GM23338 (cell line): ENCODE results near the gene DUS2. TPM values are rescaled to one million over a fixed set of nuclear protein-coding genes. Genes with fewer than 3 reads are reported as not detected.
A peak's percentile ranks its signal among the peaks of the same experiment; 100 is the strongest.

Experiments
- ATAC-seq: fragments of 200-7000 bp; cut with Tn5 transposase; 3 replicates; pipeline ENCODE4 v1.9.1; 2020
- DNase-seq: peaks from one replicate; pipeline ENCODE4 v3.0.0-alpha.2; 2015; ENCODE audit warnings: low spot score
- H2AFZ ChIP-seq: fragments of 200-600 bp; sonication (generic); 2 replicates; pipeline ENCODE4 v1.8.0; 2016; ENCODE audit warnings: antibody characterized with exemption, mild to moderate bottlenecking, moderate library complexity
- H3F3A ChIP-seq: fragments of 200-600 bp; sonication (generic); replicated peaks from 2 replicates; pipeline ENCODE4 v1.8.0; 2017; ENCODE audit warnings: antibody characterized with exemption, mixed run types, low read depth
- H3K27ac ChIP-seq: fragments of 200-600 bp; sonication (generic); 2 replicates; pipeline ENCODE4 v1.6.1; 2016; ENCODE audit warnings: low read depth
- H3K27me3 ChIP-seq: fragments of 200-600 bp; sonication (generic); 2 replicates; pipeline ENCODE4 v1.8.0; 2016; ENCODE audit warnings: mild to moderate bottlenecking, mixed run types, moderate library complexity; ENCODE audit not compliant: insufficient read depth
- H3K36me3 ChIP-seq: fragments of 200-600 bp; sonication (generic); 2 replicates; pipeline ENCODE4 v1.8.0; 2016; ENCODE audit warnings: mild to moderate bottlenecking; ENCODE audit not compliant: insufficient read depth
- H3K4me1 ChIP-seq: fragments of 200-600 bp; sonication (generic); 2 replicates; pipeline ENCODE4 v1.8.0; 2016; ENCODE audit warnings: mild to moderate bottlenecking, moderate library complexity; ENCODE audit not compliant: insufficient read depth
- H3K4me2 ChIP-seq: fragments of 200-600 bp; sonication (generic); 2 replicates; pipeline ENCODE4 v1.7.1; 2017; ENCODE audit warnings: mixed run types
- H3K4me3 ChIP-seq: fragments of 200-600 bp; sonication (generic); 2 replicates; pipeline ENCODE4 v1.6.1; 2016; ENCODE audit warnings: mixed run types
- H3K79me2 ChIP-seq: fragments of 200-600 bp; sonication (generic); replicated peaks from 2 replicates; pipeline ENCODE4 v1.8.0; 2017; ENCODE audit warnings: mild to moderate bottlenecking; ENCODE audit not compliant: insufficient read depth
- H3K9me2 ChIP-seq: fragments of 200-600 bp; sonication (generic); 2 replicates; pipeline ENCODE4 v1.8.0; 2017; ENCODE audit not compliant: insufficient read depth
- H4K20me1 ChIP-seq: fragments of 200-600 bp; sonication (generic); replicated peaks from 2 replicates; pipeline ENCODE4 v1.8.0; 2017; ENCODE audit warnings: mild to moderate bottlenecking; ENCODE audit not compliant: insufficient read depth
- H3K27ac Mint-ChIP-seq: 2 replicates; pipeline ENCODE4 v1.8.0; 2020; ENCODE audit warnings: inconsistent platforms, mild to moderate bottlenecking, moderate library complexity, mixed read lengths
- H3K27me3 Mint-ChIP-seq: 3 replicates; pipeline ENCODE4 v1.8.0; 2022; ENCODE audit warnings: low read depth, mild to moderate bottlenecking, moderate library complexity, mixed read lengths, inconsistent platforms; ENCODE audit not compliant: insufficient read depth, poor library complexity
- H3K36me3 Mint-ChIP-seq: 3 replicates; pipeline ENCODE4 v1.8.0; 2021; ENCODE audit warnings: low read depth, mild to moderate bottlenecking, inconsistent platforms, moderate library complexity, mixed read lengths
- H3K4me1 Mint-ChIP-seq: 3 replicates; pipeline ENCODE4 v1.8.0; 2020; ENCODE audit warnings: mild to moderate bottlenecking, inconsistent platforms, mixed read lengths
- H3K4me3 Mint-ChIP-seq: 3 replicates; pipeline ENCODE4 v1.8.0; 2021; ENCODE audit warnings: moderate library complexity, mild to moderate bottlenecking, inconsistent platforms, mixed read lengths
- H3K9me3 Mint-ChIP-seq: 3 replicates; pipeline ENCODE4 v1.8.0; 2020; ENCODE audit warnings: moderate library complexity, mild to moderate bottlenecking, inconsistent platforms, mixed read lengths
- CREB1 ChIP-seq: fragments of 250-450 bp; sonication (Bioruptor Pico); IDR thresholded peaks from 2 replicates; pipeline ENCODE4 v1.5.0; 2020; ENCODE audit warnings: low read depth, mild to moderate bottlenecking, moderate library complexity
- EZH2 ChIP-seq: fragments of 200-600 bp; sonication (generic); IDR thresholded peaks from one replicate; pipeline ENCODE4 v1.8.0; 2017; ENCODE audit warnings: antibody characterized with exemption, mild to moderate bottlenecking, low read depth; ENCODE audit not compliant: unreplicated experiment
- EZH2phosphoT487 ChIP-seq: fragments of 200-600 bp; sonication (generic); IDR thresholded peaks from one replicate; pipeline ENCODE4 v1.8.1; 2018; ENCODE audit warnings: antibody characterized with exemption; ENCODE audit not compliant: unreplicated experiment
- JUNB ChIP-seq: IDR thresholded peaks from one replicate; pipeline ENCODE4 v1.6.1; 2016; ENCODE audit warnings: antibody characterized with exemption; ENCODE audit not compliant: unreplicated experiment
- NANOG ChIP-seq: IDR thresholded peaks from 2 replicates; pipeline ENCODE4 v1.6.1; 2016; ENCODE audit warnings: antibody characterized with exemption, borderline replicate concordance
- STAT1 ChIP-seq: IDR thresholded peaks from one replicate; pipeline ENCODE4 v1.6.1; 2016; ENCODE audit warnings: antibody characterized with exemption; ENCODE audit not compliant: unreplicated experiment
- ZNF114 ChIP-seq: fragments of 250-450 bp; sonication (Bioruptor Pico); IDR thresholded peaks from 2 replicates; pipeline ENCODE4 v1.5.0; 2020; ENCODE audit warnings: mild to moderate bottlenecking, moderate library complexity
- ZNF331 ChIP-seq: fragments of 250-450 bp; sonication (Bioruptor Pico); IDR thresholded peaks from 2 replicates; pipeline ENCODE4 v1.5.0; 2020; ENCODE audit warnings: low read depth, mild to moderate bottlenecking, moderate library complexity
- polyA plus RNA-seq: library from polyadenylated mRNA; unstranded; fragments of >200 nt; fragmentation: Nextera tagmentation; extraction: Ambion mirVana; gene quantifications from 2 replicates; pipeline ENCODE4 v1.2.1, GENCODE V29; 2016
- total RNA-seq: library from RNA; depleted of rRNA; stranded (reverse); fragments of >200 nt; shearing (Covaris generic); gene quantifications from 2 replicates; pipeline ENCODE4 v1.2.3, GENCODE V29; 2014
- TF ChIP-seq, protein P1 (sequence below): IDR thresholded peaks from 2 replicates; pipeline ENCODE4 v1.6.1; 2016; ENCODE audit warnings: antibody characterized with exemption
- TF ChIP-seq, protein P2 (sequence below): IDR thresholded peaks from one replicate; pipeline ENCODE4 v1.6.1; 2018; ENCODE audit warnings: antibody characterized with exemption; ENCODE audit not compliant: unreplicated experiment
- TF ChIP-seq, protein P3 (sequence below), 2 experiments: fragments of 200-600 bp in 1 of 2; sonication (generic) in 1 of 2; conservative IDR thresholded peaks; 2 replicates each; pipeline versions ENCODE4 v1.5.1 to v1.6.1; 2016 to 2017; ENCODE audit warnings: antibody characterized with exemption in 2 of 2, low read depth in 2 of 2, mild to moderate bottlenecking in 2 of 2, moderate library complexity in 1 of 2
- TF ChIP-seq, protein P4 (sequence below): fragments of 250-450 bp; sonication (Bioruptor Pico); IDR thresholded peaks from 2 replicates; pipeline ENCODE4 v1.5.0; 2020; ENCODE audit warnings: mild to moderate bottlenecking, moderate library complexity

DUS2 gene
- total and polyA plus RNA-seq, 2 experiments from 2014 or later = 13.3 to 26.4 TPM

DNA sequence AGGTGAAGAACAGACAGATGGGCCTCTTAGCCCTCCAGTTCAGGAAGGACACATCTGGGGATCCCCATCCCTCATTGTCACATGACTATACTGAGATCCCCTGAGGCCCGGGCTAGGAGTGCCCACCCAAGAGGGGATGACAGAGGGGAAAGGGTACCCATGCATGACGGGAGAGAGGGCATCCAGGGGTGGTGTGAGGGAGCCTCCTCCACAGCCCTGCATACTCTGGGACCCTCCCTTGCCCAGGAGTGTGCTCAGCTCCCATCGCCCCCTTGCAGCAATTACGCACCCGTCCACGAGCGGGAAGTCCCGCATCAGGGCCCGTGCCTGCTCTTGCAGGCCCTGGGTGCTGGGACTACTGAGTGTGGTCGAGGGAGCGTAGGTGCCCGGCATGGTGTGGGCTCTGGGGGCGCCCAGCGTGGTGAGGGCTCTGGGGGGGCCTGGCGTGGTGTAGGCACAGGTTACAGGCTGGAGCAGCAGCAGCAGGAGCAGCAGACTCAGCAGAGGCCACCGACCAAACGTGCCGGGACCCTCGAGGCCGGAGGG lies 30.4 kb upstream of the DUS2 start:
- Mint-ChIP-seq H3K36me3 (no peaks in the 10 kb centered on the region), H3K9me3 (peaks cover 4% of the 10 kb centered on the region; the same call in 1 of the 3 replicates), H3K4me3 (no peak overlapping the region), H3K4me1 (no peaks in the 10 kb centered on the region), H3K27me3 (peaks cover 20% of the 10 kb centered on the region), H3K27ac (no peak overlapping the region)
- H3K27ac ChIP-seq = no peak overlapping the region
- no peaks in the 10 kb centered on the region for H3K4me1 ChIP-seq
- peak; percentile 24; the same call in 2 of the 3 replicates for ATAC-seq
- no peaks in the 10 kb centered on the region for H3F3A ChIP-seq
- peak overlapping the region; percentile 66; the same call in 1 of the 2 replicates for H3K4me2 ChIP-seq
- peak; percentile 24 for DNase-seq
- no peak overlapping the region for H3K4me3 ChIP-seq
- no peaks in the 10 kb centered on the region for H4K20me1 ChIP-seq
- peaks cover 3% of the 10 kb centered on the region; the same call in 1 of the 2 replicates for H3K27me3 ChIP-seq
- H3K36me3 ChIP-seq = no peaks in the 10 kb centered on the region
- peak overlapping the region; percentile 96 for H2AFZ ChIP-seq
- H3K79me2 ChIP-seq = no peaks in the 10 kb centered on the region
- TF ChIP-seq, protein P1, sequence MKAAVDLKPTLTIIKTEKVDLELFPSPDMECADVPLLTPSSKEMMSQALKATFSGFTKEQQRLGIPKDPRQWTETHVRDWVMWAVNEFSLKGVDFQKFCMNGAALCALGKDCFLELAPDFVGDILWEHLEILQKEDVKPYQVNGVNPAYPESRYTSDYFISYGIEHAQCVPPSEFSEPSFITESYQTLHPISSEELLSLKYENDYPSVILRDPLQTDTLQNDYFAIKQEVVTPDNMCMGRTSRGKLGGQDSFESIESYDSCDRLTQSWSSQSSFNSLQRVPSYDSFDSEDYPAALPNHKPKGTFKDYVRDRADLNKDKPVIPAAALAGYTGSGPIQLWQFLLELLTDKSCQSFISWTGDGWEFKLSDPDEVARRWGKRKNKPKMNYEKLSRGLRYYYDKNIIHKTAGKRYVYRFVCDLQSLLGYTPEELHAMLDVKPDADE = no peak
- TF ChIP-seq, protein P2, sequence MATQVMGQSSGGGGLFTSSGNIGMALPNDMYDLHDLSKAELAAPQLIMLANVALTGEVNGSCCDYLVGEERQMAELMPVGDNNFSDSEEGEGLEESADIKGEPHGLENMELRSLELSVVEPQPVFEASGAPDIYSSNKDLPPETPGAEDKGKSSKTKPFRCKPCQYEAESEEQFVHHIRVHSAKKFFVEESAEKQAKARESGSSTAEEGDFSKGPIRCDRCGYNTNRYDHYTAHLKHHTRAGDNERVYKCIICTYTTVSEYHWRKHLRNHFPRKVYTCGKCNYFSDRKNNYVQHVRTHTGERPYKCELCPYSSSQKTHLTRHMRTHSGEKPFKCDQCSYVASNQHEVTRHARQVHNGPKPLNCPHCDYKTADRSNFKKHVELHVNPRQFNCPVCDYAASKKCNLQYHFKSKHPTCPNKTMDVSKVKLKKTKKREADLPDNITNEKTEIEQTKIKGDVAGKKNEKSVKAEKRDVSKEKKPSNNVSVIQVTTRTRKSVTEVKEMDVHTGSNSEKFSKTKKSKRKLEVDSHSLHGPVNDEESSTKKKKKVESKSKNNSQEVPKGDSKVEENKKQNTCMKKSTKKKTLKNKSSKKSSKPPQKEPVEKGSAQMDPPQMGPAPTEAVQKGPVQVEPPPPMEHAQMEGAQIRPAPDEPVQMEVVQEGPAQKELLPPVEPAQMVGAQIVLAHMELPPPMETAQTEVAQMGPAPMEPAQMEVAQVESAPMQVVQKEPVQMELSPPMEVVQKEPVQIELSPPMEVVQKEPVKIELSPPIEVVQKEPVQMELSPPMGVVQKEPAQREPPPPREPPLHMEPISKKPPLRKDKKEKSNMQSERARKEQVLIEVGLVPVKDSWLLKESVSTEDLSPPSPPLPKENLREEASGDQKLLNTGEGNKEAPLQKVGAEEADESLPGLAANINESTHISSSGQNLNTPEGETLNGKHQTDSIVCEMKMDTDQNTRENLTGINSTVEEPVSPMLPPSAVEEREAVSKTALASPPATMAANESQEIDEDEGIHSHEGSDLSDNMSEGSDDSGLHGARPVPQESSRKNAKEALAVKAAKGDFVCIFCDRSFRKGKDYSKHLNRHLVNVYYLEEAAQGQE = no peak
- TF ChIP-seq JUNB (no peak), ZNF114 (no peak), EZH2phosphoT487 (no peak), CREB1 (no peak), ZNF331 (no peak), EZH2 (no peak), STAT1 (no peak), NANOG (no peak)
- TF ChIP-seq, protein P3, sequence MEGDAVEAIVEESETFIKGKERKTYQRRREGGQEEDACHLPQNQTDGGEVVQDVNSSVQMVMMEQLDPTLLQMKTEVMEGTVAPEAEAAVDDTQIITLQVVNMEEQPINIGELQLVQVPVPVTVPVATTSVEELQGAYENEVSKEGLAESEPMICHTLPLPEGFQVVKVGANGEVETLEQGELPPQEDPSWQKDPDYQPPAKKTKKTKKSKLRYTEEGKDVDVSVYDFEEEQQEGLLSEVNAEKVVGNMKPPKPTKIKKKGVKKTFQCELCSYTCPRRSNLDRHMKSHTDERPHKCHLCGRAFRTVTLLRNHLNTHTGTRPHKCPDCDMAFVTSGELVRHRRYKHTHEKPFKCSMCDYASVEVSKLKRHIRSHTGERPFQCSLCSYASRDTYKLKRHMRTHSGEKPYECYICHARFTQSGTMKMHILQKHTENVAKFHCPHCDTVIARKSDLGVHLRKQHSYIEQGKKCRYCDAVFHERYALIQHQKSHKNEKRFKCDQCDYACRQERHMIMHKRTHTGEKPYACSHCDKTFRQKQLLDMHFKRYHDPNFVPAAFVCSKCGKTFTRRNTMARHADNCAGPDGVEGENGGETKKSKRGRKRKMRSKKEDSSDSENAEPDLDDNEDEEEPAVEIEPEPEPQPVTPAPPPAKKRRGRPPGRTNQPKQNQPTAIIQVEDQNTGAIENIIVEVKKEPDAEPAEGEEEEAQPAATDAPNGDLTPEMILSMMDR (conservative IDR thresholded peaks at IDR 0.05; ENCODE audit: low read depth in 2 of 2) = no peak
- TF ChIP-seq, protein P4, sequence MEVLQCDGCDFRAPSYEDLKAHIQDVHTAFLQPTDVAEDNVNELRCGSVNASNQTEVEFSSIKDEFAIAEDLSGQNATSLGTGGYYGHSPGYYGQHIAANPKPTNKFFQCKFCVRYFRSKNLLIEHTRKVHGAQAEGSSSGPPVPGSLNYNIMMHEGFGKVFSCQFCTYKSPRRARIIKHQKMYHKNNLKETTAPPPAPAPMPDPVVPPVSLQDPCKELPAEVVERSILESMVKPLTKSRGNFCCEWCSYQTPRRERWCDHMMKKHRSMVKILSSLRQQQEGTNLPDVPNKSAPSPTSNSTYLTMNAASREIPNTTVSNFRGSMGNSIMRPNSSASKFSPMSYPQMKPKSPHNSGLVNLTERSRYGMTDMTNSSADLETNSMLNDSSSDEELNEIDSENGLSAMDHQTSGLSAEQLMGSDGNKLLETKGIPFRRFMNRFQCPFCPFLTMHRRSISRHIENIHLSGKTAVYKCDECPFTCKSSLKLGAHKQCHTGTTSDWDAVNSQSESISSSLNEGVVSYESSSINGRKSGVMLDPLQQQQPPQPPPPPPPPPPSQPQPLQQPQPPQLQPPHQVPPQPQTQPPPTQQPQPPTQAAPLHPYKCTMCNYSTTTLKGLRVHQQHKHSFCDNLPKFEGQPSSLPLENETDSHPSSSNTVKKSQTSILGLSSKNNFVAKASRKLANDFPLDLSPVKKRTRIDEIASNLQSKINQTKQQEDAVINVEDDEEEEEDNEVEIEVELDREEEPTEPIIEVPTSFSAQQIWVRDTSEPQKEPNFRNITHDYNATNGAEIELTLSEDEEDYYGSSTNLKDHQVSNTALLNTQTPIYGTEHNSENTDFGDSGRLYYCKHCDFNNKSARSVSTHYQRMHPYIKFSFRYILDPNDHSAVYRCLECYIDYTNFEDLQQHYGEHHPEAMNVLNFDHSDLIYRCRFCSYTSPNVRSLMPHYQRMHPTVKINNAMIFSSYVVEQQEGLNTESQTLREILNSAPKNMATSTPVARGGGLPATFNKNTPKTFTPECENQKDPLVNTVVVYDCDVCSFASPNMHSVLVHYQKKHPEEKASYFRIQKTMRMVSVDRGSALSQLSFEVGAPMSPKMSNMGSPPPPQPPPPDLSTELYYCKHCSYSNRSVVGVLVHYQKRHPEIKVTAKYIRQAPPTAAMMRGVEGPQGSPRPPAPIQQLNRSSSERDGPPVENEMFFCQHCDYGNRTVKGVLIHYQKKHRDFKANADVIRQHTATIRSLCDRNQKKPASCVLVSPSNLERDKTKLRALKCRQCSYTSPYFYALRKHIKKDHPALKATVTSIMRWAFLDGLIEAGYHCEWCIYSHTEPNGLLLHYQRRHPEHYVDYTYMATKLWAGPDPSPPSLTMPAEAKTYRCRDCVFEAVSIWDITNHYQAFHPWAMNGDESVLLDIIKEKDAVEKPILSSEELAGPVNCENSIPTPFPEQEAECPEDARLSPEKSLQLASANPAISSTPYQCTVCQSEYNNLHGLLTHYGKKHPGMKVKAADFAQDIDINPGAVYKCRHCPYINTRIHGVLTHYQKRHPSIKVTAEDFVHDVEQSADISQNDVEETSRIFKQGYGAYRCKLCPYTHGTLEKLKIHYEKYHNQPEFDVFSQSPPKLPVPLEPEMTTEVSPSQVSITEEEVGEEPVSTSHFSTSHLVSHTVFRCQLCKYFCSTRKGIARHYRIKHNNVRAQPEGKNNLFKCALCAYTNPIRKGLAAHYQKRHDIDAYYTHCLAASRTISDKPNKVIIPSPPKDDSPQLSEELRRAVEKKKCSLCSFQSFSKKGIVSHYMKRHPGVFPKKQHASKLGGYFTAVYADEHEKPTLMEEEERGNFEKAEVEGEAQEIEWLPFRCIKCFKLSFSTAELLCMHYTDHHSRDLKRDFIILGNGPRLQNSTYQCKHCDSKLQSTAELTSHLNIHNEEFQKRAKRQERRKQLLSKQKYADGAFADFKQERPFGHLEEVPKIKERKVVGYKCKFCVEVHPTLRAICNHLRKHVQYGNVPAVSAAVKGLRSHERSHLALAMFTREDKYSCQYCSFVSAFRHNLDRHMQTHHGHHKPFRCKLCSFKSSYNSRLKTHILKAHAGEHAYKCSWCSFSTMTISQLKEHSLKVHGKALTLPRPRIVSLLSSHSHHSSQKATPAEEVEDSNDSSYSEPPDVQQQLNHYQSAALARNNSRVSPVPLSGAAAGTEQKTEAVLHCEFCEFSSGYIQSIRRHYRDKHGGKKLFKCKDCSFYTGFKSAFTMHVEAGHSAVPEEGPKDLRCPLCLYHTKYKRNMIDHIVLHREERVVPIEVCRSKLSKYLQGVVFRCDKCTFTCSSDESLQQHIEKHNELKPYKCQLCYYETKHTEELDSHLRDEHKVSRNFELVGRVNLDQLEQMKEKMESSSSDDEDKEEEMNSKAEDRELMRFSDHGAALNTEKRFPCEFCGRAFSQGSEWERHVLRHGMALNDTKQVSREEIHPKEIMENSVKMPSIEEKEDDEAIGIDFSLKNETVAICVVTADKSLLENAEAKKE (CRISPR knock-in tag) = no peak
- H3K9me2 ChIP-seq = peaks cover 3% of the 10 kb centered on the region; the same call in 1 of the 2 replicates
